Muscle layer of duodenum (tissue), 2 donors: ENCODE data around the gene GYG2.
"Not testable (repeated sequence)": the region's sequence is repeated elsewhere in the genome, so short reads cannot be mapped to it uniquely, and the experiment has no call there.

Experiments
- H3K27ac ChIP-seq: one replicate; pipeline ENCODE4 v1.7.0; 2013; ENCODE audit warnings: mild to moderate bottlenecking, low read length
- H3K27me3 ChIP-seq: one replicate; pipeline ENCODE4 v1.7.0; 2013; ENCODE audit warnings: low read depth, mild to moderate bottlenecking, control low read depth, low read length
- H3K36me3 ChIP-seq, 2 donors: one replicate each; pipeline ENCODE4 v1.7.0; 2013; ENCODE audit warnings: low read length in 2 of 2, control low read depth in 1 of 2, mild to moderate bottlenecking in 1 of 2; ENCODE audit not compliant: insufficient read depth in 2 of 2, control insufficient read depth in 1 of 2
- H3K4me1 ChIP-seq, 2 donors: one replicate each; pipeline ENCODE4 v1.7.0; 2013; ENCODE audit warnings: low read length in 2 of 2, mild to moderate bottlenecking in 2 of 2, control low read depth in 1 of 2, moderate library complexity in 1 of 2; ENCODE audit not compliant: insufficient read depth in 2 of 2, control insufficient read depth in 1 of 2
- H3K4me3 ChIP-seq, 2 donors: one replicate each; pipeline ENCODE4 v1.7.0; 2013; ENCODE audit warnings: low read length in 2 of 2, low read depth in 1 of 2, mild to moderate bottlenecking in 1 of 2
- H3K9me3 ChIP-seq, 2 donors: one replicate each; pipeline ENCODE4 v1.7.0; 2013; ENCODE audit warnings: low read length in 2 of 2, control low read depth in 1 of 2, mild to moderate bottlenecking in 1 of 2; ENCODE audit not compliant: control insufficient read depth in 1 of 2
- donor health status: healthy.

GYG2 gene

DNA sequence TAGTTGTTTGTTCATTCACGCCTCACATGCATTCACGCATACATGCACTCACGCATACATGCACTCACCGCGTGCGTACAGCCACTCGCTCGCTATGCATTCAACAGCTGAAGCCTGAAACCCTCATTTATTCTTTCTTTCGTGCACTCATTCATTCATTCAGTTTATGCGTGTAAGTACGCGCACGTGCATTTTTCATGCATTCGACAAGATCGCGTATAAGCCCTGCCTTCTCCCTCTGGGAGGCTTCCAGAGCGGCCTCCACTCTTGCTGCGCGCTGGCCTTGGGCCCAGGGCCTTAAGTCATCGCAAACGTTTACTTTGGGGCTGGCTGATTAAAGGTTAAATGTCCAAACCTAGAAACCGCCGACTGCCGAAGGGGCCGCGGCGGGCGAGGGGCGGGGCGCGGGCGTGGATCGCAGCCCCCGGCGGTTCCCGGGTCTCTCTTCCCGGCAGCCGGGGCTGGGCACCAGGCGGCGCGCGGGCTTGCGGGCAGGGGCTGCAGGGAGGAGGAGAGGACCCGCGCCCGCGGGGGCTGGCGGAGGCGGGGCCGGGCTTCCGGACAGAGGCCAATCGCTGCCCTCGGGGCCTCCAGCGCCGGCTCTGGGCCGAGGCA lies at the start of gene GYG2:
Gene GYG2, plus strand, starts transcription at position 587 of the 615 bp plus-strand sequence. CDS start 1,259 bp downstream, outside the sequence.
- H3K27ac ChIP-seq: no peak within 1 kb of the TSS
- H3K9me3 ChIP-seq: no peaks in the 10 kb centered on the region
- peak within 1 kb of the TSS in 1 of 2 donors; percentile 52 for H3K4me3 ChIP-seq
- no peaks in the 10 kb centered on the region for H3K27me3 ChIP-seq
- H3K4me1 ChIP-seq: no peaks in the 10 kb centered on the region
- no peaks in the 10 kb centered on the region for H3K36me3 ChIP-seq

DNA sequence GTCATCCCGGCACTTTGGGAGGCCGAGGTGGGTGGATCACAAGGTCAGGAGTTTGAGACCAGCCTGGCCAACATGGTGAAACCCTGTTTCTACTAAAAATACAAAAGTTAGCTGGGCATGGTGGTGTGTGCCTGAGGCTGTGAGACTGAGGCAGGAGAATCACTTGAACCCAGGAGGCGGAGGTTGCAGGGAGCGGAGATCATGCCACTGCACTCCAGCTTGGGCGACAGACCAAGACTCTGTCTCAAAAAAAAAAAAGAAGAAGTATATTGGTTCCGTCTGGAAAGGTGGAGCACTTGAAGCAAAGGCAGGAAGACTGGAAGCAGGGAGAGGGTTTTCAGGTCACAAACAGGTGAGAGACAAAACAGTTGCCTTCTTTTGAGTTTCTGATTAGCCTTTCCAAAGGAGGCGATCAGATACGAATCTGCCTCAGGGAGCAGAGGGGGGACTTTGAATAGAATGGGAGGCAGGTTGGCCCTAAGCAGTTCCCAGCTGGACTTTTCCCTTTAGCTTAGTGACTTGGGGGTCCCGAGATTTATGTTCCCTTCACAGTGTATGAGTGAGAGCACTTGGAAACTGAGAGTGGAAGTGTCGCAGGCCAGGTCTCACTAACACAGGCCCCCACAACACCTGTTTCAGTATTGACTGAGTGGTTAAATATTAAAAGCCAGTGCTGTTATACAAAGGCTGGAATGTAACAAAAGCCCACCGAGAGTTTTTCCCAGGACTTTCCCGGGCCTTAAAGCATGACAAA lies 48.1 kb upstream of the GYG2 start:
- not testable (repeated sequence) for H3K27me3 ChIP-seq, H3K4me3 ChIP-seq, H3K27ac ChIP-seq, H3K4me1 ChIP-seq, H3K9me3 ChIP-seq, H3K36me3 ChIP-seq

DNA sequence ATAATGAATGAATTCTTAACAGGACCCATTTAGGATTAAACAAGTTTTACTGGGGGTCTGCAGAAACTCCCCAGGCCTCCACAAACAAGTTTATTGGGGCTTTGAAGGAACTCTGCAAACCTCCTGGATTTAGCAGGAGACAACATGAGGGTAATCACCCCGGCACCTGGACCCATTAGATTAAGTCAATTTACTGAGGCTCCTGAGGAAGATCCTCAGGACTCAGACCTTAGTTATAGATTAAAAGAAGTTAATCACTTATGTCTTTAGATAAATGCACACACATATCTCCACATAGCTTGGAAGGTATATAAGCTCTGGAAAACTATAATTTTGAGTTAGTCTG lies 47.5 kb upstream of the GYG2 start:
- Histone ChIP-seq H3K27ac (no peak overlapping the region), H3K27me3 (no peaks in the 10 kb centered on the region), H3K4me1 (no peaks in the 10 kb centered on the region), H3K36me3 (no peaks in the 10 kb centered on the region), H3K9me3 (no peaks in the 10 kb centered on the region), H3K4me3 (no peak overlapping the region)

DNA sequence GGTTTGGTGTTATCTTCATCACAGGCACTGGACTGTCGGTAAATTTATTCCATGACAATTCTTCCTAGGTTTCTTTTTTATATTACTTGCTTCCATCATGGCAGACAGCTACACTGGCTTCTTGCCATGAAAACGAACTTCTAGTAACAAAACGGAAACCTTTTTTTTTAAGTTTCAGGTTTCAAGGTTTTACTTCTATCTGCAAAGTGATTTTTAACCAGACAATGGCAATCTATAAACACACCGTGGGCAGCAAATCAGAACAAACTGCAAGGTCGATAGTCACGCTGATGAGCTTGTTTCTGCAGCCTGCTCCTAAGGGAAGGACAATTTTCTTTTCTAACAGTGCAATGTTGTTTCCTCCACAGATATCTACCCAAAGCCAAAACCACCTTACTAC lies 47.0 kb upstream of the GYG2 start:
- Histone ChIP-seq H3K9me3 (no peaks in the 10 kb centered on the region), H3K4me1 (no peaks in the 10 kb centered on the region), H3K27ac (no peak overlapping the region), H3K4me3 (no peak overlapping the region), H3K27me3 (no peaks in the 10 kb centered on the region), H3K36me3 (no peaks in the 10 kb centered on the region)

DNA sequence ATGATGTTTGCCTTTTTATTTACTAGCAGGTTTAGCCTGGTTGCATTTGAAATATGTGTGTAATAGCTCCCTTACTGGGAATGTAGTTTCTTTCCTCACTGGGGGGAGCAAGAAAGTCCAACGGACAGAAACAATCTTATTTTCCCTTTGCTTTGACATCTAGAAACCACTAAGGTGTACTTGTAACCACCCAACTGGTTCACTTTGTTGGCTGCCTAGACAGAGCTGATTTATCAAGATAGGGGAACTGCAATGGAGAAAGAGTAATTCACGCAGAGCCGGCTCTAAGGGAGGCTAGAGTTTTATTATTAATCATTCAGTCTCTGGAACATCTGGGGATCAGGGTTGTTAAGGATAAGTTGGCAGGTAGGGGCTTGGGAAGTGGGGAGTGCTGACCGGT lies 46.6 kb upstream of the GYG2 start:
- Histone ChIP-seq H3K27me3 (no peaks in the 10 kb centered on the region), H3K4me1 (no peaks in the 10 kb centered on the region), H3K9me3 (no peaks in the 10 kb centered on the region), H3K36me3 (no peaks in the 10 kb centered on the region), H3K27ac (no peak overlapping the region), H3K4me3 (no peak overlapping the region)

DNA sequence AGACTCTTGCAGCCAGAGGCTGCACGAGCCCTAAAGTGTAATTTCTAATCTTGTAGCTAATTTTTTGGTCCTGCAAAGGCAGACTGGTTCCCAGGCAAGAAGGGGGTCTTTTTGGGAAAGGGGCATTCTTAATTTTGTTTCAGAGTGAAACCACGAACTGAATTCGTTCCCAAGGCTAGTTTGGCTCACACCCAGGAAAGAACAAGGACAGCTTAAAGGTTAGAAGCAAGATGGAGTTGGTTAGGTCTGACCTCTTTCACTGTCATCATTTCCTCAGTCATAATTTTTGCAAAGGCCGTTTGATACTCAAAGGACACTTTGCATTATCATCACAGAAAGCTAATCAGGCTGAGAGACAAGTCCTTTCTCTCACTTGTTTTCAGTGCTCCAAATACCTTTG lies 46.0 kb upstream of the GYG2 start:
- H3K4me3 ChIP-seq: no peak overlapping the region
- H3K27ac ChIP-seq: no peak overlapping the region
- no peaks in the 10 kb centered on the region for H3K9me3 ChIP-seq
- no peaks in the 10 kb centered on the region for H3K36me3 ChIP-seq
- no peaks in the 10 kb centered on the region for H3K27me3 ChIP-seq
- no peaks in the 10 kb centered on the region for H3K4me1 ChIP-seq

DNA sequence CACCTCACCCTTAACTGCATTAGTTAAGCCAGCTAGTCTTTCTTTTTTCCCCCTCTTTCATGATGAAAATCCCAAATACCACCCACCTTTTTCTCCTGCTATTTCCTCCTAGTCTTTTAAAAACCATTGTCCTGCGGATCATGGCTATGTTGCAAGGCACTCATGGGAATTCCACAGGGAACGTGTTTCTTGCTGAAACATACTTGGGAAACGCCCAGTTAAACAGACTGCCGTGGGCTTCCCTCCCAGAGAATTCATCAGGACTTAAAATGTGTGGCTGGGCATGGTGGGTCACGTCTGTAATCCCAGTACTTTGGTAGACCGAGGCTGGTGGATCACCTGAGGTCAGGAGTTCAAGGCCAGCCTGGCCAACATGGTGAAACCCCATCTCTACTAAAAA lies 44.7 kb upstream of the GYG2 start:
- H3K27ac ChIP-seq: no peak overlapping the region
- no peaks in the 10 kb centered on the region for H3K9me3 ChIP-seq
- no peaks in the 10 kb centered on the region for H3K27me3 ChIP-seq
- H3K4me1 ChIP-seq: no peaks in the 10 kb centered on the region
- H3K4me3 ChIP-seq: no peak overlapping the region
- no peaks in the 10 kb centered on the region for H3K36me3 ChIP-seq

DNA sequence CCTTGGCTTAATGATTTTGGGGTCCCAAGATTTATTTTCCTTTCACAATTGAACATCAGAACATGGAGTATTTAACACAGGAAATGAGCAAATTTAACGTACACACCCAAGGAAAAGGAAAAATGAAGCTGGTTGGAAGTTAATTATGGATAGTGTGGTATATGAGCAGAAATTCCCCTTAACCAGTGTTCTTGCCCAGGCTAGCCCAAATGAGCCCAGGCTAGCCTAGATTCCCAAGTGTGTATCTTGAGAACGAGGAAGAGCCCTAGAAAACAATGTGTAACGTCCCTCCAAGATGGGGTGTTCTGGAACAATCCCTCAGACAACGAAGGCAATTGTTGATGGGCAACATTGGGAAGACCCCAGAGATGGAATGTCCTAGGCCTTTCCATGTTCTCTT lies 43.2 kb upstream of the GYG2 start:
- no peaks in the 10 kb centered on the region for H3K36me3 ChIP-seq
- no peaks in the 10 kb centered on the region for H3K4me1 ChIP-seq
- no peak overlapping the region for H3K4me3 ChIP-seq
- H3K27ac ChIP-seq: no peak overlapping the region
- H3K9me3 ChIP-seq: no peaks in the 10 kb centered on the region
- no peaks in the 10 kb centered on the region for H3K27me3 ChIP-seq

DNA sequence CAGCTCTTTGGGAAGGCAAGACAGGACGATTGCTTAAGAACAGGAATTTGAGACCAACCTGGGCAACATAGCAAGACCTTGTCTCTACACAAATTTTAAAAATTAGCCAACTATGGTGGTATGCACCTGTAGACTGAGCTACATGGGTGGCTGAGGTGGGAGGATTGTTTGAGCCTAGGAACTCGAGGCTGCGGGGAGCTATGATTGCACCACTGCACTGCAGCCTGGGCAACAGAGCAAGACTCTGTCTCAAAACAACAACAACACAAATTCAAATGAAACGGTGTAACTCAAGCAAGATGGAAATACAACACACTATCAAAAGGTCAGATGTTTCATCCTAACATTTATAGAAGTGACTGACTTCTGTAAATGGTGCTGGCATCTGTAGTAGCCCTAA lies 39.8 kb upstream of the GYG2 start:
- no peaks in the 10 kb centered on the region for H3K9me3 ChIP-seq
- H3K27ac ChIP-seq: no peak overlapping the region
- no peaks in the 10 kb centered on the region for H3K4me1 ChIP-seq
- H3K27me3 ChIP-seq: no peaks in the 10 kb centered on the region
- no peak overlapping the region for H3K4me3 ChIP-seq
- no peaks in the 10 kb centered on the region for H3K36me3 ChIP-seq

DNA sequence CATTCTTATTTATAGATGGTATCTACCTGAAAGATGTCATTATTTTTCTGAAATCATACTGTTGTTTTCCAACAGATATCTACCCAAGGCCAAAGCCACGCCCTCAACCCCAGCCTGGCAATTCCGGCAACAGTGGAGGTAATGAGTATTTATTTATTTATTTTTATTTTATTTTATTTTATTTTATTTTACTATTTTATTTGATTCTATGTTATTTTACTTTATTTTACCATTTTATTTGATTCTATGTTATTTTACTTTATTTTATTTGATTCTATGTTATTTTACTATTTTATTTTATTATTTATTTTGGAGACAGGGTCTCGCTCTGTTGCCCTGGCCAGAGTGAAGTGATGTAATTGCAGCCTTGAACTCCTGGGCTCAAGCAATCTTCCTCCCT lies 39.2 kb upstream of the GYG2 start:
- Histone ChIP-seq H3K36me3 (no peaks in the 10 kb centered on the region), H3K4me3 (no peak overlapping the region), H3K27me3 (no peaks in the 10 kb centered on the region), H3K9me3 (no peaks in the 10 kb centered on the region), H3K4me1 (no peaks in the 10 kb centered on the region), H3K27ac (no peak overlapping the region)

DNA sequence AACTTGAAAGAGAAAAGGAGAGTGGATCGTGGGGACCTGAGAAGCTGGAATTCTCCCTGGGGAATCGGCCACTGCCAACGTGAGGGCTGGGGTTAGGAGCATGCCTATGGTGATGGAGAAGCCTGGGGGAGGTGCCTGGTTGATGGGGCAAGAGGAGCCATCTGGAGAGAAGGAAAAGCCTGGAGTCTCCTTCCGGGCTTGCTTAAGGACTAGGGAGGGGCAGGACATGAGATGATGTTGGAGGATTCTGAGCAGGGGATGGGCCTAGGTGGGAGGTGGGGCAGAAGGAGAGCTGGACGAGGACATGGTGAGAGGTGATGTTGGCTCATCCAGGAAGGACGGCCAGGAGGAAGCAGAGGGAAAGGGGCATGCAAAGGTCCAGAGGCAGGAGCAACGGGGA lies 35.0 kb upstream of the GYG2 start:
- H3K4me1 ChIP-seq: no peaks in the 10 kb centered on the region
- no peak overlapping the region for H3K27ac ChIP-seq
- no peaks in the 10 kb centered on the region for H3K36me3 ChIP-seq
- no peaks in the 10 kb centered on the region for H3K9me3 ChIP-seq
- no peak overlapping the region for H3K4me3 ChIP-seq
- no peaks in the 10 kb centered on the region for H3K27me3 ChIP-seq

DNA sequence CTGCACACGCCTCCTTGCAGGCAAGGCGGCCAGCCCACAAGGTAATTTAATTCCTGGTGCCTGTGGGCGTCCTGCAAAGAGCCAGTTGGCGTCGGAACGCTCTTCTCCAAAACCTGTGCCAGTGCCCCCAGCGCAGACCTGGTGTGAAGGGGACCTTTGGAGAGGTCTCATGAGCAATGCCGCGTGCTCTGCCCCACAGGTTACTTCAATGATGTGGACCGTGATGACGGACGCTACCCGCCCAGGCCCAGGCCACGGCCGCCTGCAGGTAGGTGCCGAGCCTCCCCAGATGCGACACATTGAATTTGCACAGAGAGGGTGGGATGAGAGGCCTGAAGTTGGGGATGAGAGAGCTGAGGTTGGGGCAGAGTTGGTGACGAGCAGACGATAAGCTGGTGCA lies 34.4 kb upstream of the GYG2 start:
- no peaks in the 10 kb centered on the region for H3K27me3 ChIP-seq
- H3K9me3 ChIP-seq: no peaks in the 10 kb centered on the region
- H3K4me3 ChIP-seq: no peak overlapping the region
- H3K27ac ChIP-seq: no peak overlapping the region
- no peaks in the 10 kb centered on the region for H3K36me3 ChIP-seq
- H3K4me1 ChIP-seq: no peaks in the 10 kb centered on the region
